GM12864 (cell line): Measurements from ENCODE around the gene CUBN.

Experiments used
- DNase-seq: peaks from one replicate; pipeline ENCODE4 v3.0.0-alpha.2; 2011; ENCODE audit warnings: low read depth
- H3K4me3 ChIP-seq: 2 replicates; pipeline ENCODE4 v1.5.1; 2011; ENCODE audit warnings: mild to moderate bottlenecking, low read depth, low read length, control low read depth
- TF ChIP-seq, protein P1 (sequence below): IDR thresholded peaks from 2 replicates; pipeline ENCODE4 v1.5.1; 2011; ENCODE audit warnings: low read depth, mild to moderate bottlenecking, moderate library complexity, low read length, control low read depth, inconsistent platforms; ENCODE audit errors: missing control alignments

The CUBN gene

DNA sequence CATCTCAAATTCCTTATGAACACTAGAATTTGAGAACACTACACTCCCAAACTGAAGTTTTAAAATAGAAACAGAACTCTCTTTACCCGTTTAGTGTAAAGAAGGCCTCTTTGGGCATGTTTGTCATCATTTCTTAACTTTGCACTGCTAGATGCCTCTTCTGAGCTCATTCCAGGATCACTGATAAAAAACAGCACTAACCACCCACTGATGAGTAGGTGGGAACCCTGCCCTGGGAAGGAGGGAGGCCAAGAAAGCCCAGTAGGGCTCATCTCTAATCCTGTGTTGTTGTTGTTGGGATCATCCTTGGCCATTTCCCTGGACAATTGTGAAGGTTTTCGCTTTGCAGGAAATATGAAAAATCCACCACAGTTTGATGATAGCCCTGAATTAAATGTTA lies 68.2 kb downstream of the CUBN start:
- H3K4me3 ChIP-seq: no peak overlapping the region
- no peak for DNase-seq

DNA sequence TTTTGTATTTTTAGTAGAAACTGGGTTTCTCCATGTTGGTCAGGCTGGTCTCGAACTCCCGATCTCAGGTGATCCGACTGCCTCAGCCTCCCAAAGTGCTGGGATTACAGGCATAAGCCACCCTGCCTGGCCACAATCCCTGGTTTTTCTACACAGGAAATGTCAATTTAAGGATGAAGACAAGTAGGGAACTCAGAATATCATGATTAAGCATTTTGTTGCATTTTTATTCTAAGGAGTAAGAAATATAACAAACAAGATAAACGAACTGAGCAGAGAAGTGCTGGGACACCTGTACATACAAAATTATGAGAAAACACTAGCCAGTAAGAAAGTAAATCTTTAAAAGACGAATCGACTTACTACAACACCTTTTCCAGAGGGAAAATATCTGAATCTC lies 69.3 kb downstream of the CUBN start:
- DNase-seq: no peak
- no peak overlapping the region for H3K4me3 ChIP-seq
- TF ChIP-seq, protein P1, sequence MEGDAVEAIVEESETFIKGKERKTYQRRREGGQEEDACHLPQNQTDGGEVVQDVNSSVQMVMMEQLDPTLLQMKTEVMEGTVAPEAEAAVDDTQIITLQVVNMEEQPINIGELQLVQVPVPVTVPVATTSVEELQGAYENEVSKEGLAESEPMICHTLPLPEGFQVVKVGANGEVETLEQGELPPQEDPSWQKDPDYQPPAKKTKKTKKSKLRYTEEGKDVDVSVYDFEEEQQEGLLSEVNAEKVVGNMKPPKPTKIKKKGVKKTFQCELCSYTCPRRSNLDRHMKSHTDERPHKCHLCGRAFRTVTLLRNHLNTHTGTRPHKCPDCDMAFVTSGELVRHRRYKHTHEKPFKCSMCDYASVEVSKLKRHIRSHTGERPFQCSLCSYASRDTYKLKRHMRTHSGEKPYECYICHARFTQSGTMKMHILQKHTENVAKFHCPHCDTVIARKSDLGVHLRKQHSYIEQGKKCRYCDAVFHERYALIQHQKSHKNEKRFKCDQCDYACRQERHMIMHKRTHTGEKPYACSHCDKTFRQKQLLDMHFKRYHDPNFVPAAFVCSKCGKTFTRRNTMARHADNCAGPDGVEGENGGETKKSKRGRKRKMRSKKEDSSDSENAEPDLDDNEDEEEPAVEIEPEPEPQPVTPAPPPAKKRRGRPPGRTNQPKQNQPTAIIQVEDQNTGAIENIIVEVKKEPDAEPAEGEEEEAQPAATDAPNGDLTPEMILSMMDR: no peak

More for the DNA sequence above, 68.2 kb downstream of the CUBN start:
- TF ChIP-seq, protein P1: no peak

DNA sequence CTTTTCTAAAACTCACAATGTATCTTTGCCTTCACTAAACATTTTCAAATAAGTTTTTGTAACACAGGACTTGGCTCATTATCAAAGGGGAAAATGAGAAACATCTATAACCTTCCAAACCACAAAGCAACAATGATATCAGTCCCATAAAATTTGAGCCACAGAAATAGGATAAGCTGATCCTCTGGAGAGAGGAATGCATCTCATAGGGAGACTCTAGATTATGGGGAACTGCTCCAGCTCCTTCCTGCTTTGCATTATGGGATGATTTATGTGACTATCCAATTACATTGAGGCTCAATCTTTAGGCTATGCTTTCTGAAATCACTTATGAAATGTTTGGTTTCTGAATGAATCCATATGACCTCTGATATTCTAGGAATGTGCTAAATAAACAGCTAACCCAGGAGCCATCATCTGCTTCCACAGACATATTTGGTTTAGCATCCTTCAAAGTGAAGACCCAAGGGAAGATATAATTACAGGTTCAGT lies 70.4 kb downstream of the CUBN start:
- no peak overlapping the region for H3K4me3 ChIP-seq
- TF ChIP-seq, protein P1: no peak
- DNase-seq: no peak

DNA sequence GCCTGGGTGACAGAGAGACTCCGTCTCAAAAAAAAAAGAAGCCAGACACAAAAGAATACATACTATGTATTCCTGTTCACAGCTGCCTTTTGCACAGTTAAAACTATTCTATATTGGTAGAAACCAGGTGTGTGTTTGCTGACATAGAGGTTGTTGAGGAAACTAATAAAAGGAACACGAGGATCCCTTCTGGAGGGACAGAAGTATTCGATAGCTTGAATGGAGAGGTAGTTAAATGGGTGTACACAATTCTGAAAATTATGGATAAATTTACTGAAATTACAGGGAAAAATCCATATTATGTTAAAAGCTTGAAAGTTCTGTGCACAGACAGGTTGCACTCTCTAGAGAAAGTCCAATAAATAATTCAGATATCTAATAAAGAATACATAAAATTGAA lies 71.5 kb downstream of the CUBN start:
- H3K4me3 ChIP-seq: no peak overlapping the region
- TF ChIP-seq, protein P1: no peak
- no peak for DNase-seq

DNA sequence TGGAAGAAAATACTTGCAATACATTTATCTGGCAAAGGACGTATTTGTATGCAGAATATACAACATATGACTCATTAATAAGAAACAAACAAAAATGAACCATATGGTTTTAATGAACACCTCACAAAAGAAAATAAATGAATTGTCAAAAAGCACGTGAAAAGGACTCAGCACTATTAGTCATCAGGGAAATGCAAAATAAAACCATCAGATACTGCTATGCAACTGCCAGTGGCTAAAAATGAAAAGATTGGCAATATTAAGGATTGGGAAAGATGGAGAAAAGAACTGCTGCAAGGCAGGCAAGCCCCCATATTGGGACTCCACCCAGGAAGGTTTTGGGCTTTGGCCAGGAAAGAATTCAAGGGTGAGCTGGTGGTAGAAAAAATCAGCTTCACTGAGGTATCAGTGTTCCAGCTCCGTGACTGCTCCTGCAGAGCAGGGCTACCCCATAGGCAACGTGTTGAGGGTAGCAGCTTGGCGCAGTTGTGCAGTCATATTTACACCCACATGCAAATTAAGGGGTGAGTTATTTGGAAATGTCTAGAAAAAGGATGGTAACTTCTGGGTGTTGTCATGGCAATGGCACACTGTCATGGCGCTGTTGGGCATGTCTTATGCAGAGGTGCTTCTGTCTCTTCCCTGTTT lies 72.7 kb downstream of the CUBN start:
- TF ChIP-seq, protein P1: no peak
- no peak overlapping the region for H3K4me3 ChIP-seq
- DNase-seq: no peak

DNA sequence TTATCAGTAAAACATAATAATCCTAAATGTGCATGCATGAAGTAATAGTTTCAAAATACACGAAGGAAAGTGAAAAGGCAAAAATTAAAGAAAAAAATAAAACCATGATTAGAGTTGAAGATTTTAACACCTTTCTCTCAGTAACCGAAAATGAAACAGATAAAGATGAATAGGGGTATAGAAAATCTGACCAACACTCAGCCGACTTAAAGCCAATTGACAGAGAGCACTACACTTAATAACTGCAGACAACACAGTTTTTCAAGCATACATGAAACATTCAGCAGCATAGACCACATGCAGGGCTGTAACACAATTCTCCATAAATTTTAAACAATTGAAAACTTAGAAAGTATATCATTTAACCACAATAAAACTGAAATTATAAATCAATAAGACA lies 76.1 kb downstream of the CUBN start:
- no peak overlapping the region for H3K4me3 ChIP-seq
- no peak for DNase-seq
- TF ChIP-seq, protein P1: no peak

DNA sequence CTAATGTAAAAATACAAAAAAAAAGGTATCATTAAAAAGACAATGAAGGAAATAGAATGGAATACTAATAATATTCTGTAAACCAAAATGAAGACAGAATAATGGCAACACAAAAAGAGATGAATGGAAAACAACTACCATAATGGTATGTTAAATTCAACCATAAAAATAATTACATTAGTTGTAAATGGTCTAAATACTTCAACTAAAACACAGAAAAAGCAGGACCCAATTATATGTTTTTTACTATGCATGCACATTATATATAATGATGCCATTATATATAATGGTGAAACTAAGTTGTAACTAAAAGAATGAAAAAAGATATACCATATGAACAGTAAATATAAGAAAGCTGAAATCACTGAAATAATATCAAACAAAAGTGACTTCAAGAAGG lies 76.5 kb downstream of the CUBN start:
- no peak overlapping the region for H3K4me3 ChIP-seq
- TF ChIP-seq, protein P1: no peak
- no peak for DNase-seq
